HepG2 (cell line): ENCODE data around the gene CNTFR. TPM values are rescaled to one million over a fixed set of nuclear protein-coding genes. Genes with fewer than 3 reads are reported as not detected.
A peak's percentile ranks its signal among the peaks of the same experiment; 100 is the strongest.

ENCODE experiments used
- ATAC-seq: fragments of 200-7000 bp; cut with Tn5 transposase; 3 replicates; pipeline ENCODE4 v1.9.1; 2020; ENCODE audit warnings: mild to moderate bottlenecking, moderate library complexity
- BruUV-seq: library from RNA; stranded (reverse); fragments of 400-500 nt; replicated peaks from 2 replicates; lab custom pipeline; 2021; lab: Mats Ljungman, UMichigan
- CTCF ChIA-PET: fragments of 300-600 bp; formaldehyde crosslinking; extraction: SDS; loops from one replicate; lab custom pipeline; 2021; ENCODE audit warnings: low total read pairs, inconsistent platforms, low intra/inter-chr PET ratio; lab: Yijun Ruan, JAX
- POLR2A ChIA-PET: fragments of 350-600 bp; sonication (Branson Sonifier 250); formaldehyde crosslinking; loops from one replicate; lab custom pipeline; 2020; ENCODE audit warnings: antibody characterized with exemption, inconsistent platforms; lab: Yijun Ruan, JAX
- DNase-seq: peaks from one replicate; pipeline ENCODE4 v3.0.0-alpha.2; 2015; ENCODE audit warnings: low spot score
- FAIRE-seq: peaks from 3 replicates; lab custom pipeline; 2011; peaks lifted over from hg19 to GRCh38; lab: Jason Lieb, UNC
- H2AFZ ChIP-seq: one replicate; pipeline ENCODE4 v1.6.1; 2011; ENCODE audit warnings: low read length, inconsistent platforms
- H3K27ac ChIP-seq: fragments of 300-600 bp; 3 replicates; pipeline ENCODE4 v1.8.0; 2011; ENCODE audit warnings: mixed run types, mild to moderate bottlenecking, mixed read lengths, low read length, inconsistent platforms; ENCODE audit not compliant: insufficient read depth; ENCODE audit errors: extremely low read length
- H3K27me3 ChIP-seq, 2 experiments: fragments of 200-600 bp in 1 of 2; 2 replicates in 1 of 2; 3 replicates in 1 of 2; pipeline versions ENCODE4 v1.6.0 to v1.8.0; 2011; ENCODE audit warnings: low read length in 2 of 2, mild to moderate bottlenecking in 2 of 2, moderate library complexity in 2 of 2, inconsistent platforms in 1 of 2; ENCODE audit not compliant: insufficient read depth in 2 of 2, control insufficient read depth in 1 of 2
- H3K36me3 ChIP-seq, 2 experiments: fragments of 200-600 bp in 1 of 2; replicated peaks in 1 of 2; 2 replicates in 1 of 2; 3 replicates in 1 of 2; pipeline versions ENCODE4 v1.5.1 to v1.8.0; 2011; ENCODE audit warnings: low read length in 2 of 2, inconsistent platforms in 1 of 2; ENCODE audit not compliant: insufficient read depth in 2 of 2, control insufficient read depth in 1 of 2
- H3K4me1 ChIP-seq: 2 replicates; pipeline ENCODE4 v1.5.1; 2012; ENCODE audit warnings: low read length, inconsistent platforms; ENCODE audit not compliant: insufficient read depth
- H3K4me2 ChIP-seq: 2 replicates; pipeline ENCODE4 v1.6.0; 2011; ENCODE audit warnings: low read depth, low read length, inconsistent platforms
- H3K4me3 ChIP-seq, 3 experiments: fragments of 200-600 bp in 1 of 3; sonication (generic), shearing (Covaris generic) in 1 of 3; replicated peaks in 1 of 3; 2 replicates each; pipeline ENCODE4 v1.5.1; 2011 to 2016; ENCODE audit warnings: low read length in 3 of 3, inconsistent platforms in 2 of 3, low read depth in 2 of 3, mild to moderate bottlenecking in 2 of 3, control low read depth in 1 of 3, mixed read lengths in 1 of 3; ENCODE audit not compliant: insufficient read depth in 1 of 3
- H3K79me2 ChIP-seq: one replicate; pipeline ENCODE4 v1.6.1; 2011; ENCODE audit warnings: low read length, inconsistent platforms; ENCODE audit not compliant: insufficient read depth
- H3K9ac ChIP-seq: 2 replicates; pipeline ENCODE4 v1.6.0; 2011; ENCODE audit warnings: mild to moderate bottlenecking, low read depth, low read length, inconsistent platforms; ENCODE audit not compliant: insufficient read depth
- H3K9me3 ChIP-seq: 2 replicates; pipeline ENCODE4 v1.5.1; 2012; ENCODE audit warnings: mild to moderate bottlenecking, low read length
- H4K20me1 ChIP-seq: 2 replicates; pipeline ENCODE4 v1.6.0; 2011; ENCODE audit warnings: inconsistent platforms, mild to moderate bottlenecking, low read length, moderate library complexity; ENCODE audit not compliant: insufficient read depth
- CC2D1A ChIP-seq: sonication (generic); formaldehyde crosslinking; IDR thresholded peaks from 2 replicates; pipeline ENCODE4 v1.8.1; 2023; ENCODE audit warnings: mild to moderate bottlenecking, missing genetic modification reagents
- EZH2 ChIP-seq: conservative IDR thresholded peaks from 2 replicates; pipeline ENCODE4 v1.6.1; 2012; ENCODE audit warnings: mild to moderate bottlenecking, low read depth, low read length, moderate library complexity
- MTF2 ChIP-seq: sonication (generic); formaldehyde crosslinking; IDR thresholded peaks from 2 replicates; pipeline ENCODE4 v1.5.0; 2020; ENCODE audit warnings: missing genetic modification reagents, borderline replicate concordance
- SMYD3 ChIP-seq: sonication (generic); formaldehyde crosslinking; IDR thresholded peaks from 2 replicates; pipeline ENCODE4 v1.8.1; 2023; ENCODE audit warnings: mild to moderate bottlenecking, missing genetic modification reagents
- ZNF768 ChIP-seq: sonication (generic); formaldehyde crosslinking; IDR thresholded peaks from 2 replicates; pipeline ENCODE4 v1.4.0; 2020; ENCODE audit warnings: missing genetic modification reagents
- WGBS: methylation state at CpG from one replicate; pipeline ENCODE4 v1.1.6; 2017; ENCODE audit warnings: low lambda C conversion rate; 5-methylcytosine and 5-hydroxymethylcytosine counted together
- in situ Hi-C: cut with HindIII; loops from 2 replicates; pipeline ENCODE4 v1.10.0; 2017; ENCODE audit warnings: low pct_unique_long_range_greater_than_20kb; ENCODE audit not compliant: extremely low pct_ligation_motif_present
- intact Hi-C: fragments of 100-400 bp; cut with micrococcal nuclease; formaldehyde crosslinking; loops from one replicate; pipeline ENCODE4 v1.10.0; 2022; ENCODE audit not compliant: unreplicated experiment
- polyA plus RNA-seq, 8 experiments: library from polyadenylated mRNA; depleted of rRNA in 3 of 8; stranded (reverse) in 7 of 8; unstranded in 1 of 8; fragments of >200 nt; fragmentation: Illumina TruSeq in 4 of 8; extraction: Trizol in 4 of 8; gene quantifications; 2 replicates each; pipeline versions ENCODE4 v1.2.1 to v1.2.3, GENCODE V29; 2011 to 2016; ENCODE audit warnings: low read depth in 4 of 8, missing spikeins in 1 of 8, mixed read lengths in 1 of 8; ENCODE audit not compliant: insufficient read depth in 1 of 8
- total RNA-seq, 5 experiments: library from RNA; depleted of rRNA; stranded (reverse); fragments of >200 nt; fragmentation: Illumina TruSeq; extraction: Trizol; gene quantifications; 2 replicates each; pipeline ENCODE4 v1.2.3, GENCODE V29; 2016; ENCODE audit warnings: low read depth in 1 of 5

CNTFR gene
- total and polyA plus RNA-seq, 2 of the 13 experiments (the other 11 are each of a cell fraction or from before 2014, with no cell fraction given), result not detected

DNA sequence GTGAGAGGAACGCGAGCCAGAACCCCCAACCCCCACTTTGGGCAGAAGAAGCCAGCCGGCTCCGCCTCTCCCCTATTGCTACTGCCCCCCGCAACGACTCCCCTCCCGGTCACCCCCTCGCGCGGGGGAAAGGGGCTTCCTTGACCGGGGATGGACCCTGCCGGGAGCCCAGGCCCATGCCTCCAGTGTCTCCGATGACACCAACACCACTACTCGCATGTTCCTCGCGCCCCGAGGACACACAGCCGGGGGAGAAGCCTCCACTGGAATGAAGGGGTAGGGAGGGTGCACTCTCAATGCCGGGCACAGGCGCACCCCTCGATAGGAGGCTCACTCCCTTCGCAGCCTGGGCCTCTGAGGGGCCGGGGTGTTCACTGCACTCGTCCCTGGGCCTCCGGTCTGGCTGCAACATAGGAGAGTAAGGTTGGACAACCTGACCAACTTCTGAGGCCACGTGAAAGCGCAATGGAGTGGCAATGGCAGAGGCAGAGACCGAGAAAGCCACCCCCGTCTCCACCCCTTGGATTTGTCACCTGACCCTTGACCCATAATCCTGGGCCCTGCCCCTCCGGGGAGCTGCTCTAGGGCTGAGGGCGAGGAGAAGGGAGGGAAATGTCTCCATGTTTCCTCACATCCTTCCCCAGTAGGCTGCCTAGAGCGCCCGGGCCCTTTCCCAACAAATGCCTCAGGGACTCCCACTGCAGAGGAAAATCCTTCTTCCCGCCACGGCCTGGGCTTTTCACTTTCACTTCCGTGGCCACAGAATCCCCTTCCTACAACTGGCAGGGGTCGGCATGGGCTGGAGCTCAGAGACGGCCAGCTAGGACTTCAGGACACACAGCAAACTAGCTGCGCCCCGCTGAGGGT, 1.1 kb upstream of the CNTFR start:
- Histone ChIP-seq H3K9me3 (no peaks in the 10 kb centered on the region), H4K20me1 (peaks cover 4% of the 10 kb centered on the region; the same call in 1 of the 2 replicates), H3K36me3 (no peaks in the 10 kb centered on the region), H3K4me2 (peak overlapping the region; percentile 32; the same call in 1 of the 2 replicates), H2AFZ (no peak overlapping the region), H3K27ac (no peak overlapping the region), H3K4me3 (peak overlapping the region in 1 of 3 experiments; percentile 7; a peak in 1 of 6 replicates), H3K9ac (no peak overlapping the region), H3K79me2 (no peaks in the 10 kb centered on the region), H3K4me1 (peaks cover 28% of the 10 kb centered on the region; the same call in 1 of the 2 replicates), H3K27me3 (peaks cover 19 to 86% of the 10 kb centered on the region in 2 experiments)
- no peak for FAIRE-seq
- BruUV-seq, result no TSS peak
- 22% methylated on average over 13 of the region's 40 CpGs for WGBS
- ATAC-seq, result peak; percentile 9
- POLR2A ChIA-PET, result no interaction called here
- in situ Hi-C loops, result loop anchor here (5.0 kb wide), 1 partner anchor 38 kb away; no protein-coding TSS in a partner anchor
- CTCF ChIA-PET, result interaction anchor here (1.8 to 3.9 kb wide), 4 partner anchors 28 to 186 kb away, joined by 10 to 42 read pairs (median 10); no protein-coding TSS in a partner anchor
- intact Hi-C loops, result loop anchor here (1.0 to 5.0 kb wide), 3 partner anchors 42 to 154 kb away; no protein-coding TSS in a partner anchor
- no peak for DNase-seq
- TF ChIP-seq MTF2 (CRISPR knock-in tag), result 0 out of 2 replicates have a peak, but pooled peaks have one; percentile 21
- peak; percentile 97 for TF ChIP-seq ZNF768 (CRISPR knock-in tag)
- no peak for TF ChIP-seq CC2D1A (CRISPR knock-in tag)

GRCh38 chr9:34588671-34589635, 571 bp downstream of the CNTFR start:
- no peak overlapping the region for H3K4me3 ChIP-seq
- H3K4me2 ChIP-seq, result no peak overlapping the region
- DNase-seq (no peak), ATAC-seq (no peak), FAIRE-seq (no peak)
- no peaks in the 10 kb centered on the region for H3K36me3 ChIP-seq
- no peak overlapping the region for H2AFZ ChIP-seq
- no peak overlapping the region for H3K9ac ChIP-seq
- H3K4me1 ChIP-seq, result peaks cover 28% of the 10 kb centered on the region; the same call in 1 of the 2 replicates
- H4K20me1 ChIP-seq, result peaks cover 4% of the 10 kb centered on the region; the same call in 1 of the 2 replicates
- CTCF ChIA-PET, result no interaction called here
- 13% methylated on average over 36 of the region's 86 CpGs for WGBS
- POLR2A ChIA-PET, result no interaction called here
- H3K79me2 ChIP-seq, result no peaks in the 10 kb centered on the region
- TF ChIP-seq SMYD3 (CRISPR knock-in tag) (no peak), EZH2 (0 out of 2 replicates have a peak, but pooled peaks have one; percentile 69)
- H3K27ac ChIP-seq, result no peak overlapping the region
- no peaks in the 10 kb centered on the region for H3K9me3 ChIP-seq
- BruUV-seq, result no TSS peak
- intact Hi-C loops, result no loop called here
- H3K27me3 ChIP-seq, result peaks cover 20 to 94% of the 10 kb centered on the region in 2 experiments
- in situ Hi-C loops, result no loop called here
